GM11168 (cell line): ENCODE data around the gene GRM1.
"Not testable (repeated sequence)": the region's sequence is repeated elsewhere in the genome, so short reads cannot be mapped to it uniquely, and the experiment has no call there.

Source experiments
- in situ Hi-C: fragments of 300-500 bp; cut with MboI; formaldehyde crosslinking; loops from one replicate; pipeline ENCODE4 v1.12.0; 2022; ENCODE audit warnings: low sequenced_read_pairs; ENCODE audit not compliant: unreplicated experiment

GRM1 gene

GRCh38 chr6:146258206-146258605, 229.3 kb downstream of the GRM1 start:
- in situ Hi-C loops = no loop called here

DNA sequence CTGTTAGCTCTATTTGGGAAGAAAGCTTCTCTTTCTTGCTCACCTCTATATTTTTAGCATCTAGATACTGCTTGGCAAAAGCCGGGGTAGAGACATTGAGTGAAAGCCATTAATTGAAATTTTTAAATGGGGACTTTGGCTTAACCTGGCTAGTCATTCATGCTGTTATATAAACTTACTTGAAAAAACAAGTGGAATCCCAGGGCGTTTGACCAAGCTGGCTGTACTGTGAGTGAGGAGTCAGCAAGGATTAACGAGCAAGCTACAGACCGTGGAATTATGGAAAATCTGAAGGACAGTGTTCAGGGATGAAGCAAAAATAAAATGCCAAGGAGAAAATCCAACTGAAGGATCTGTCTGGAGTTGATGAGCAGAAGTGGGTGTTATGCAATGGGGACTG, 232.0 kb downstream of the GRM1 start:
- in situ Hi-C loops = no loop called here

- in situ Hi-C loops = no loop called here
Observed at GRCh38 chr6:146265056-146265455, 236.2 kb downstream of the GRM1 start.

GRCh38 chr6:146267447-146267846, 238.6 kb downstream of the GRM1 start:
- in situ Hi-C loops = no loop called here

- in situ Hi-C loops = no loop called here
Observed at GRCh38 chr6:146267946-146268345, 239.1 kb downstream of the GRM1 start.

DNA sequence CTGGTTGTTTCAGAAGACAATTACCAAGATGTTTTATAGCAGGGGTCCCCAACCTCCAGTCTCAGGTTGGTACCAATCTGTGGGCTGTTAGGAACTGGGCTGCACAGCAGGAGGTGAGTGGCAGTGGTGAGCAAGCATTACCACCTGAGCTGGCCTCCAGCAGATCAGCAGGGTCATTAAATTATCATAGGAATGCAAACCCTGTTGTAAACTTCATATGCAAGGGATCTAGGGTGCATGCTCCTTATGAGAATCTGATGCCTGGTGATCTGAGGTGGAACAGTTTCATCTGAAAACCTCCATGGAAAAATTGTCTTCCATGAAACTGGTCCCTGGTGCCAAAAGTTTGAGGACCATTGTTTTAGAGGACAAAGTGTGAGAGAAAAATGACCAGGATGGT, 240.6 kb downstream of the GRM1 start:
- in situ Hi-C loops = no loop called here

GRCh38 chr6:146271163-146271562, 242.3 kb downstream of the GRM1 start:
- in situ Hi-C loops = not testable (repeated sequence)

DNA sequence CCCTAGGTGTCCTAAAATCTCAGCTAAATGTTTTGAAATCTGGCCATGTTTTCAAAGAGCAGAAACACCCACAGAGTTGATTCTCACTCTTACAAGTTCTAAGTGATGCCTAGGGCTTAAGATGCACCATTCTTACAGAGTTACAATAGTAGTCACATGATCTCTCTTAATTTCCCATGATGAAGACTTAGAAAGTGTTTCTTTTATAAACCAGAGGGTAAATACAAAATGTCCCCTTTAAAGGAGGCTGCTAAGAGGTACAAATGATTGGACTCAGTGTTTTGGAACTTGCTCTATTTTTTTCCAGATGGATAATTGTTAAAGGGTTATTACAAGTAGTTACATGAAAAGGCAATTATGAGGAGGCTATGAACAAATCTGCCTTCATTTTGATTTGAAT, 244.6 kb downstream of the GRM1 start:
- in situ Hi-C loops = no loop called here

DNA sequence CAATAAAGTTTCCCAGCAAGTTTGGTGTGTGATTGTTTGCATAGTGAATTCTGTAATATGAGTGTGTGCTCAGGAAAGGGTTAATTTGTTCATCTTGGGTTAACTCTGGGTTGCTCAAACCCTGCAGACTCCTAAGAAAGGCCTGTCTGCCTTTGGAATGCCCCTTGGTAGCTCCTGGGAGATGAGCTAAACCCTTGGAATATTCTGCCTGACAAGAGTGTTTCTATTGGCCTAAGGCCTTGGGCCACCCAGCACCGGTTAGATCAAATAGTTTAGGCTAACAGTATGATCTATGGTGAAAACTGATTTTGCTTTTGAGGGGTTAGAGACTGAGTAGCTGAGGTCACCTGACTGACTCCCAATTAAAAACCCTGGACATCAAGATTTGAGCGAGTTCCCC, 248.3 kb downstream of the GRM1 start:
- in situ Hi-C loops = no loop called here

DNA sequence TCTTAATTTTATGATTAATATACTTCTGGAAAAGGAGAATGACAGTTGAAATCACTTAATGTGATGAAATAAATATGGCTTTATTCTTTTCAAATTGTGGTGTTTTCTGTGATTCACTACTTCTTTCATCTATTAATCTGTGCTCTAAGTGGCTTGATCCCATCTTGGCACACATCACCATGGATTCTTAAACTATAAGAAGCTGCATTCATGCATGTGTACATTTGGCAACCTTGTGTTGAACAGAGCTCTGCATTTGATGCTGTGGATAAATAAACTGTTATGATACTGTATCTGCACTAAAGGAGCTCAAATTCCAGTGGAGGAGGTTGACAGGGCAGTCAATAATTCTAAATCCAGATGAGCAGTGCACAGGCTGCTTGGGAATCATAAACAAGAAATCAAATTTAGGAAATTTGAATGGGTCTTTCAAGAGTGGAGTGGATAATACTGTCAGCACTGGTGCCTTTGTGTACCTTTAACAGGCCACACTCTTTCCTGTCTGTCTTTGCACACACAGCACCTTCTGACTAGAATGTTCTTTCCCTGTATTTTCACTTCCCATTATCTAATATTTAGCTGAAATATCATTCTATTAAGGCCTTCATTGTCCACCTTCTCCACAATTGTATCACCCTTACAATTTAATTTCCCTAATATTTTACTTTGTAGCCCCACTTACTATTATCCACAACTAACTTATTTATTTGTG, 252.9 kb downstream of the GRM1 start:
- in situ Hi-C loops = no loop called here

DNA sequence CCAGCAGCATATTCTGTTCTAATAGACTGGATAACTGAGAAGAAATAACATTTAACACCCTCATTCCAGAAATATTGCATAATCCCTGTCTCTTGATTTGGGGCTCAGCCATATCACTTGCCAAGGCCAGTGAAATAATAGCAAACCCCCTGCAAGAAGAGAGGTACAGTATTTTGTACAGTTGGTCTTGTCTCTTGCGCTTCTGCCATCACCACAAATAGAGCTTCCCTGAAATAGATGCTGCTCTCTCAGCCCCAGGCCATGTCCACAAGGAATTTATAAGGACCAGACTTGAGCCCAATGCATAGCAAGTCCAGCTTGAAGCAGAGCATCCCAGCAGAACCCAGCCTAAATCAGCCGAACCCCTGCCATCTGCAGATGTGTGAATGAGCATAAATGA, 254.0 kb downstream of the GRM1 start:
- in situ Hi-C loops = no loop called here

GRCh38 chr6:146284311-146284710, 255.4 kb downstream of the GRM1 start:
- in situ Hi-C loops = no loop called here

GRCh38 chr6:146286961-146287360, 258.1 kb downstream of the GRM1 start:
- in situ Hi-C loops = no loop called here

- in situ Hi-C loops = no loop called here
Observed at GRCh38 chr6:146287691-146288369, 259.0 kb downstream of the GRM1 start.

DNA sequence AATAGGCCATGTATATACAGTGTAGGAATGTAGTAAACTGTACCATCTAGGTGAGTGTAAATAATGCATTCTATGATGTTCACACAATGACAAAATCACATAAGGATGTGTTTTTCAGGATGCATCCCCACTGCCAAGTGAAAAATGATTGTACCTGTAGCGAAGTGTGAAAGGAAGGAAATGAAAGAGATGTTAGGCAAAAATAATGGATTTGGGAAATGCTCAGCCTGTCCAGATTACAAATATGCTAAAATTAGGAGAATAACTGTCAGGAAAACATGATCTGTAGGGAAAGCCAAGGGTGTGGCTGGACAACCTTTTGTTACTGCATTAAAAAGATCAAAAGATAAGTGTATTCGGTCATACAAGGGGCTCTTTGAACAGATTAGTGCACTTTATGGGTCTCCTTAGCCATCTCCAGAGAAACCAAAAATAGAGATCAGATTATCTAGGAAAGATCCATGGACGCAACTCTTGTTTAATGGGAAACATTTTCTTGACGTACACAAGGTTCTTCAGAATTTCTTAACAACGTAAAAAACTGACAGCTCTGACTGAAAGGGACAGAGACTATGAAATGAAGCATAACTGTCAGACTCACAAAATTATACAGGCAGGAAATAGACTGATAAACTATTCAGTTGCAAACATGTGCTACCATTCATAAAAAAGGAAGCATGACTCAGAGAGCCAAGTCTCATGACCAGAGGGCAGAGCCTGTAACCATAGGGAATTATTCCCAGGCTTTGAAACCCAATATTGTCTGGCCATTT, 261.1 kb downstream of the GRM1 start:
- in situ Hi-C loops = no loop called here

GRCh38 chr6:146290589-146290901, 261.7 kb downstream of the GRM1 start:
- in situ Hi-C loops = no loop called here

GRCh38 chr6:146292506-146292905, 263.6 kb downstream of the GRM1 start:
- in situ Hi-C loops = no loop called here

DNA sequence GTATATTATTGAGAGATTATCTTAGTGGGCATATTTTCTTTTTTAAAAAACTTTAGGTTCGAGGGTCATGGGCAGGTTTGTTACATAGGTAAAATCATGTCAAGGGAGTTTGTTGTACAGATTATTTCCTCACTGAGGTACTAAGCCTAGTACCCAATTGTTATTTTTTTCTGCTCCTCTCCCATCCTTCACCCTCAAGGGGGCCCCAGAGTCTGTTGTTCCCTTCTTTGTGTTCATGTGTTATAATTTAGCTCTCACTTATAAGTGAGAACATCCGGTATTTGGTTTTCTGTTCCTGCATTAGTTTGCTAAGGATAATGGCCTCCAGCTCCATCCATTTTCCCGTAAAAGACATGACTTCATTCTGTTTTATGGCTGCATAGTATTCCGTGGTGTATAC, 266.8 kb downstream of the GRM1 start:
- in situ Hi-C loops = no loop called here

GRCh38 chr6:146297815-146298214, 269.0 kb downstream of the GRM1 start:
- in situ Hi-C loops = no loop called here

GRCh38 chr6:146300521-146300920, 271.7 kb downstream of the GRM1 start:
- in situ Hi-C loops = no loop called here

DNA sequence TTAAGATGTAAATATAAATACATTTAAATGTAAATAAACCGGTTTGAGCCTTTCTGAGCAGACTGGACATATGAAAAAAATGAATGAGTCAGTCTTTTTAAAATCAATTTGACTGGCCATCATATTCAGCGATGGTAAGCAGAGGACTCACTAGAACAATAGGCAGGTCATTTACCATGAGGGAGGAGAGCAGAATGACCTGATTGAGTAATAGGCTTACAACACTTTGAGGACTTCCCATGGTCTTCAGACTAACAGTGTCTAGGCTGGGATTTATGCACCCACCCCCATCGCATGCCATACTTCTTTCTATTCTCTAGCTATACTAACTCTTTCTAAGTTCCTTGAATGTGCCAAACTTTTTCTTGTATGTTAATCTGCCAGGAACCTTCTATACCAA, 272.9 kb downstream of the GRM1 start:
- in situ Hi-C loops = no loop called here
